SK-N-SH treated with all-trans-retinoic acid at 6 μM for 48 hours (cell line): ENCODE measurements around the gene SMAD3.

Experiments used
- ISL1 ChIP-seq: fragments of 250-450 bp; sonication (Bioruptor Pico); IDR thresholded peaks from 2 replicates; pipeline ENCODE4 v2.1.2; 2022; ENCODE audit warnings: mild to moderate bottlenecking, moderate library complexity
- OSR1 ChIP-seq: fragments of 250-450 bp; sonication (Bioruptor Pico); IDR thresholded peaks from 2 replicates; pipeline ENCODE4 v1.8.0; 2022; ENCODE audit warnings: moderate library complexity, mild to moderate bottlenecking, inconsistent platforms
- RARB ChIP-seq: fragments of 250-450 bp; sonication (Bioruptor Pico); IDR thresholded peaks from 2 replicates; pipeline ENCODE4 v1.8.0; 2021; ENCODE audit warnings: mild to moderate bottlenecking, moderate library complexity
- TCF4 ChIP-seq: fragments of 250-450 bp; sonication (Bioruptor Pico); IDR thresholded peaks from 2 replicates; pipeline ENCODE4 v1.8.0; 2021; ENCODE audit warnings: mild to moderate bottlenecking, moderate library complexity, borderline replicate concordance
- ZFP3 ChIP-seq: fragments of 250-450 bp; sonication (Bioruptor Pico); IDR thresholded peaks from 2 replicates; pipeline ENCODE4 v1.5.0; 2020; ENCODE audit warnings: mild to moderate bottlenecking, moderate library complexity
- ZNF70 ChIP-seq: fragments of 450-650 bp; formaldehyde crosslinking; IDR thresholded peaks from 2 replicates; pipeline ENCODE4 v1.5.0; 2020; ENCODE audit warnings: mild to moderate bottlenecking, moderate library complexity
- TF ChIP-seq, protein P1 (sequence below): fragments of 250-450 bp; sonication (Bioruptor Pico); IDR thresholded peaks from 2 replicates; pipeline ENCODE4 v1.5.1; 2020; ENCODE audit warnings: low read depth, mild to moderate bottlenecking, moderate library complexity
- TF ChIP-seq, protein P2 (sequence below): fragments of 250-450 bp; sonication (Bioruptor Pico); IDR thresholded peaks from 2 replicates; pipeline ENCODE4 v1.8.0; 2020; ENCODE audit warnings: mild to moderate bottlenecking, moderate library complexity, borderline replicate concordance
- TF ChIP-seq, protein P3 (sequence below): fragments of 250-450 bp; sonication (Bioruptor Pico); IDR thresholded peaks from 2 replicates; pipeline ENCODE4 v1.5.1; 2021; ENCODE audit warnings: mild to moderate bottlenecking, moderate library complexity

DNA sequence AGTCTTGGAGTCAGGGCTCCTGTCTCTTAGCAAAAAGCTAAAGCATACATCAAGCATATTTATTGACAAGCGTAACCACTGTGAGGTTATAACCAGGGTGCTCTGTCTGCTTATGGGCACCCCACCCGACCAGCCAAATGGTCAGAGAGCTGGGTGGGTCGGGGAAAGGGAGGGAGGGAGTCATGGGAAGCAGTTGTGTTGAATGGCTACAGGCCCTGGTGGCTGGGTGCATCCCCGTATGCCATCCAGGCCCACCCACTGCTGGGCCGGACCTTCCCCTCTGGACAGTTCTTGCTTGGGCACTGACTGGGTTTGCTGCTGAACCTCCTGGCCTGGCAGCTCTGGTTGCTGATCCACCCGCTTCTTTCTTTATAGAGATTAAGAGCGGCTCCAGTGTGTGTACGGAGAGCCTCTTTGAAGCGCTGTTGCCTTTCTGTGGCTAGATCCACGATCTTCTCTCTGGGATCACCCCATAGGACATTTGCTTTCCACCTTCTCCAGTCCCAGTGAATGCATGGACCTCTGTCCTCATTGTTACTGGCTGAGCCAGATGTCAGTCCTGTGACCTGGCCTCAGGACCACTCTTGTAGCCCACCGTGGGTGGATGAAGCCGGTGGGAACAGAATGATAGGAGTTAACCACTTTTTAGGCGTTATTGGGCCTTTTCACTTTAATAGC is 59.6 kb downstream of the SMAD3 start:
- TF ChIP-seq, protein P1, sequence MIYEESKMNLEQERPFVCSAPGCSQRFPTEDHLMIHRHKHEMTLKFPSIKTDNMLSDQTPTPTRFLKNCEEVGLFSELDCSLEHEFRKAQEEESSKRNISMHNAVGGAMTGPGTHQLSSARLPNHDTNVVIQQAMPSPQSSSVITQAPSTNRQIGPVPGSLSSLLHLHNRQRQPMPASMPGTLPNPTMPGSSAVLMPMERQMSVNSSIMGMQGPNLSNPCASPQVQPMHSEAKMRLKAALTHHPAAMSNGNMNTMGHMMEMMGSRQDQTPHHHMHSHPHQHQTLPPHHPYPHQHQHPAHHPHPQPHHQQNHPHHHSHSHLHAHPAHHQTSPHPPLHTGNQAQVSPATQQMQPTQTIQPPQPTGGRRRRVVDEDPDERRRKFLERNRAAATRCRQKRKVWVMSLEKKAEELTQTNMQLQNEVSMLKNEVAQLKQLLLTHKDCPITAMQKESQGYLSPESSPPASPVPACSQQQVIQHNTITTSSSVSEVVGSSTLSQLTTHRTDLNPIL (CRISPR knock-in tag) = no peak
- TF ChIP-seq, protein P2, sequence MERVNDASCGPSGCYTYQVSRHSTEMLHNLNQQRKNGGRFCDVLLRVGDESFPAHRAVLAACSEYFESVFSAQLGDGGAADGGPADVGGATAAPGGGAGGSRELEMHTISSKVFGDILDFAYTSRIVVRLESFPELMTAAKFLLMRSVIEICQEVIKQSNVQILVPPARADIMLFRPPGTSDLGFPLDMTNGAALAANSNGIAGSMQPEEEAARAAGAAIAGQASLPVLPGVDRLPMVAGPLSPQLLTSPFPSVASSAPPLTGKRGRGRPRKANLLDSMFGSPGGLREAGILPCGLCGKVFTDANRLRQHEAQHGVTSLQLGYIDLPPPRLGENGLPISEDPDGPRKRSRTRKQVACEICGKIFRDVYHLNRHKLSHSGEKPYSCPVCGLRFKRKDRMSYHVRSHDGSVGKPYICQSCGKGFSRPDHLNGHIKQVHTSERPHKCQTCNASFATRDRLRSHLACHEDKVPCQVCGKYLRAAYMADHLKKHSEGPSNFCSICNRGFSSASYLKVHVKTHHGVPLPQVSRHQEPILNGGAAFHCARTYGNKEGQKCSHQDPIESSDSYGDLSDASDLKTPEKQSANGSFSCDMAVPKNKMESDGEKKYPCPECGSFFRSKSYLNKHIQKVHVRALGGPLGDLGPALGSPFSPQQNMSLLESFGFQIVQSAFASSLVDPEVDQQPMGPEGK (CRISPR knock-in tag) = no peak
- TF ChIP-seq TCF4 (CRISPR knock-in tag) = no peak
- TF ChIP-seq, protein P3, sequence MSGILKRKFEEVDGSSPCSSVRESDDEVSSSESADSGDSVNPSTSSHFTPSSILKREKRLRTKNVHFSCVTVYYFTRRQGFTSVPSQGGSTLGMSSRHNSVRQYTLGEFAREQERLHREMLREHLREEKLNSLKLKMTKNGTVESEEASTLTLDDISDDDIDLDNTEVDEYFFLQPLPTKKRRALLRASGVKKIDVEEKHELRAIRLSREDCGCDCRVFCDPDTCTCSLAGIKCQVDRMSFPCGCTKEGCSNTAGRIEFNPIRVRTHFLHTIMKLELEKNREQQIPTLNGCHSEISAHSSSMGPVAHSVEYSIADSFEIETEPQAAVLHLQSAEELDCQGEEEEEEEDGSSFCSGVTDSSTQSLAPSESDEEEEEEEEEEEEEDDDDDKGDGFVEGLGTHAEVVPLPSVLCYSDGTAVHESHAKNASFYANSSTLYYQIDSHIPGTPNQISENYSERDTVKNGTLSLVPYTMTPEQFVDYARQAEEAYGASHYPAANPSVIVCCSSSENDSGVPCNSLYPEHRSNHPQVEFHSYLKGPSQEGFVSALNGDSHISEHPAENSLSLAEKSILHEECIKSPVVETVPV (CRISPR knock-in tag) = no peak
- TF ChIP-seq ZFP3 (CRISPR knock-in tag) = no peak; the same call in 1 of the 2 replicates
- no peak for TF ChIP-seq OSR1 (CRISPR knock-in tag)
- TF ChIP-seq ZNF70 (CRISPR knock-in tag) = no peak
- peak; percentile 44; the same call in 1 of the 2 replicates for TF ChIP-seq ISL1 (CRISPR knock-in tag)
- TF ChIP-seq RARB = no peak
